ENCODE results near the gene EIF4A3.
"Not testable (repeated sequence)": the region's sequence is repeated elsewhere in the genome, so short reads cannot be mapped to it uniquely, and the experiment has no call there.

Gene EIF4A3

DNA sequence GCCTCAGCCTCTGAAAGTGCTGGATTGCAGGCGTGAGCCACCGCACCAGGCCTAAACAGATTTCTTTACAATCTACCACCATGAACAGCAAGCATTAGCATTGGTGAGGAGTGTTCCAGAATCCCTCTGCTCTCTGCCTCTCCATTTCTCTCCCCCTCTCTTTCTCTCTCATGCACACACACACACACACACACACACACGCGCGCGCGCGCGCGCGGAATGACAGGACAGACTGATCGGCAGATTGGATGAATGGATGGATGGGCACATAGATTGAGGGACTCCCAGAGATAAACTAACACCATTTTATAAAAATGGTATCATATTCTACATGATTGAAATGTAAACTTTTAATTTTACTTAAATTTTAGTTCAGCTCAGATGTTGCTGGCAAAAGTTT, 26.2 kb upstream of the EIF4A3 start:
- DNase-seq (ENCODE audit: low read depth), result no peak

DNA sequence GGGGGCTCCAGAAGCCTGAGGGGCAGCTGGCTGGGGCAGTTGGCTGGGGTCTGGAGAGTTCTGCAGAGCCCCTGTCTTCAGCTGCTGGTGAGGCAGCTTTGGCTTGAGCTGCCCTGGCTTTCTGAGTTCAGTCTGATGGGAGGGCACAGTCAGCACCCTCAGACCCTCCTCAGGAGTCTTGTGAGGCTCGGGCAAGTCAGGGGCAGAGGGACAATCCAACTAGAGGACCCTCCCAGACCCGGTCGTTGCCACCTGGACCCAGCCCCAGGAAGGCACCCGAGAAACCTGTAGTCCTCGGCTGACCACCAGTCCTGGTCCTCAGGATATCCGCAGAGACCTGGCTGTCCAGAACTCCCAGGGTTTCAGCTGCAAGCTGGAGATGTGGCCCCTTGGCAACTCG, 24.8 kb upstream of the EIF4A3 start:
- no peak for DNase-seq (ENCODE audit: low read depth)

DNA sequence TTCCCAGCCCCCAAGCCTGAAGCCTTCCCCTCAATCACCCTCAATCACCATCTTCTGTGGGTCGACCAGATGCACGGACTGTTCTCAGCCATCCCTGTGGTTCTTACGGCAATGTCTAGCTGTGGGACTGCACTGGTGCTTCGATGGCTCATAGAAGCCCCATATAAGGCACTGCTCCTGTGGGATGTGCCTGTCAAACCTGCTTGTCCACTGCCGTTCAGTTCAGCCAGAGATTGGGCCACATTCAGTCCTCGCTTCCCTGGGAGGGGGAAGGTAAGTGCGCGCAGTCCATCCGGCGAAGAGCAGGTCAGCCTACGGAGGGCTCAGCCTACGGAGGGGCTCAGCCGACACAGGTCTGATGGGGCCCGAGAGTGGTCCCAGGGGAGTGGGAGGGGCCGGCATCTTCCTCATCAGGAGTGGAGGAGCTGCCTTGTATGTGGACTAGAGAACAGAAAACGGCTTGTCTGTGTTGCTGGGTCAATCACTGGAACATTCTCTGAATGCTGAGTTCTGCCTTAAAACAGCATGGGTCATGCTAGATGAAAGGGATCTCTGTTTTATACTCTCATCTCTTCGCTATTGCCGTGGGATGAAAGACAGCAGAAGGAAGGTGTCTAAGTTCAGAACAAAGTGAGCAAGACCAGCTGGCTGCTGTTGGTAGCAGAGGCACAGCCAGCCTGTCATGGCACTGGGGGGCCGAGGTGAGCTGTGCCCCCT, 23.0 kb upstream of the EIF4A3 start, which contains the start of gene CARD14:
Gene CARD14 (plus strand): TSS at position 247 of the 717 bp plus-strand sequence. CDS start 11,409 bp downstream, outside the sequence.
- no peak for DNase-seq (ENCODE audit: low read depth)

DNA sequence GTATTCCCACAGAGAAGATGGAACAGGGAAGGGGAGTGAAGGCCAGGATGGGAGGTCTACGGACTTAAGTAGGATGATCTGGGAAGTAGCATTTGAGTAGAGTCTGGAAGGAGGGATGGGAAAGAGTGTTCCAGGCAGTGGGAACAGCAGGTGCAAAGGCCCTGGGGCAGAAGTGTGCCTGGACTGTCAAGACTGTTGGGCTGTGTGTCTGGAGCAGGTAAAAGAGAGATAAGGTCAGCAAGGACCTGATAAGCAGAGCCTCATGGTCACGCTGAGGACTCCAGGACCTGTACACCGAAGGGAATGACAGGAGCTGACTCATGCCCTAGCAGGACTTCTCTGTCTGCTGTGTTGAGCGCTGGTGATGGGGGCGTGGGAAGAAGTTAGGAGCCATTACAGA, 22.2 kb upstream of the EIF4A3 start:
- no peak for DNase-seq (ENCODE audit: low read depth)

DNA sequence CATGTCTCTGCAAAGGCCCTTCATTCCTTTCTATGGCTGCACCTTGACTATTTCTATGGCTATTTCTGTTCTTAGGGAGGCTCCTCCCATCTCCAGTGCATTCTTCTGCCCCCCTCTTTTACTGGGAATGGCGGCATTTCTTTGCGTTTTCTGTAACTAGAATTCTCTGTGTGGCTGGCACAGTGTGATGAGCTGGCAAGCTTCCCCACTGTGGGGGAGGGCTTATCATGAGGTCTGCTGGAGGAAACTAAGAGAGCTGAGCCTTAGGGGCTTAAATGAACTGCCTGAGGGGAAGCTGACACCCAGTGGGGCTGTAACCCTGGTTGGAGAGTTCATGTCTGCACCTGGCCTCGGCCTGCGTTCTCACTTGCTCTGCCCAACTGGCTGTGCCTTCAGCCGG, 21.4 kb upstream of the EIF4A3 start:
- no peak for DNase-seq (ENCODE audit: low read depth)

DNA sequence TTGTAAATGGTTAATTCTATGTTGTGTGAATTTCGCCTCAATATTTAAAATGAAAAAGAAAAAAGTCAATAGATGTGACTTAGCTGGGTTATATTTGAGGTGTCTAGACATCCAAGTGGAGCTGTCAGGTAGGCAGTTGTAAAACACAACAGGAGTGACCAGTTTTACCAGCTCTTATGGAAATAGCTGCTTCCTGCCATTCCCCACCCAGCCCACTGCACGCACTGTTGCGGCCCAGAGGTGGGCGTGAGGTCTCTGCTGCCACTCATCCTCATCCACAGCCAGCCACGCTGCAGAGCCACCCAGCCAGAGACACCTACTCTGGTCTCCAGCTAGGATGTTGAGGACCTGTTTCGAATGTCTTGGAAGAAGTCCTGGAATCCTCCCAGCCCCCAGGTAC, 19.5 kb upstream of the EIF4A3 start:
- no peak for DNase-seq (ENCODE audit: low read depth)

DNA sequence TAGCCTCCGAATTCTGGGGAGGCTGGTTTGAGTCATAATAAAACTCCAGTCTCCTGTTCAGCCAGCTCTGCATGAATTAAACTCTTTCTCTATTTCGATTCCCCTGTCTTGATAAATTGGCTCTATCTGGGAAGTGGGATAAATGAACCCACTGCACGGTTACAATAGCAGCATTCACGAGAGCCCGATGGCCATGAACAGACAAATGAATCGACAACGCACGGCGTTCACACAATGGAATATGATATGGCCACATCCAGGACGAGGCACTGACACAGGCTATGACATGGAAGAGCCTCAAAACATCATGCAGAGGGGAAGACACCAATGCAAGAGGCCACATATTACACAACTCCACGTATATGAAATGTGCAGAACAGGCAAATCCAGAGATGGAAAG, 17.3 kb upstream of the EIF4A3 start:
- no peak for DNase-seq (ENCODE audit: low read depth)

DNA sequence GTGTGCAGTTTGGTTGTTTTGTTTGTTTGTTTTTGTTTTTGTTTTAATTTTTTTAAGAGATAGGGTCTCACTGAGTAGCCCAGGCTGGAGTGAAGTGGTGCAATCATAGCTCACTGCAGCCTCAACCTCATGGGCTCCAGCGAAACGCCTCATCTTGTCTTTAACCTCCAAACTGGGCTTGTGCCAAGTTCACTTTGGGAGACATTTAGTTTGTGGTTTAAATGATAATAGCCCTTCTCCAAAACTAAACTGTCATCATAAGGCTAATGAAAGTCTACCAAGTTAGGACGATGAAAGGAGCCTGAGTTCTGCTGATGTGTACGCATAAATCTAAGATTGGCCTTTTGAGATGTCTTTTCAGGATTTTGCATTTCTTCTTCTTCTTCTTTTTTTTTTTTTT, 16.4 kb upstream of the EIF4A3 start:
- DNase-seq (ENCODE audit: low read depth), result no peak

DNA sequence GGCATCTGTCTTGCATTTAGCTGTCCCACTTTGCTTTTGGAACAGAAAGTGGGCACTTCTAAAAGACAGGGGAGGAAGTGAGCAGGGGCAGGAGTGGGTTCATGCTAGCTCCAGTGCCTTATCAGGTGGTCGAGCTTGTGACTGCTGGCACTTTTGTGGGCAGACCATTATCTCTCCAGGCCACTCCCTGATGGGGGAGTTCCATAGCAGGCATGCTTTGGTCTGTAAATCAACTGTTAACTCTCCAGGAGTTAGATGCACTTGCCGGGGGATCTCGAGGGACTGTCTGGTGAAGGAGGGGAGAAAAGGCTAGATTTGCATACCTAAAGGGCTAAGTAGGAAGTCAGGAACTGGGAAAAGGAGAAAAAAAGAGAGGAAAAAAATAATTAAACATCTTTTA, 13.6 kb upstream of the EIF4A3 start:
- DNase-seq (ENCODE audit: low read depth), result no peak

DNA sequence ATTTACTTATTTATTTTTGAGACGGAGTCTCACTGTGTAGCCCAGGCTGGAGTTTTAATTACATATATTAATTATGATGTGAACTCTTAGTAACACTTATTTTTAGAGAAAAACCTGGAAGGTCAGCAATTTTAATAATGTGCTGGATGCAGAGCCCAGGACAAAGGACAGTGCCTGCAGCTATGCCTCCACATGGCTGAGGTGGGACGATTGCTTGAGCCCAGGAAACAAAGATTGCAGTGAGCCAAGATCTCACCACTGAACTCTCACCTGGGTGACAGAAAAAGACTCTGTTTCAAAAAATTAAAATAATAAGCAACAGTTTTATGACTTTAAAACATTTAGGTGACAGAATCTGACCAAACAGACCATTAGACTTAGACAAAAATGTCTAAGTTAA, 11.9 kb upstream of the EIF4A3 start:
- DNase-seq (ENCODE audit: low read depth), result no peak

DNA sequence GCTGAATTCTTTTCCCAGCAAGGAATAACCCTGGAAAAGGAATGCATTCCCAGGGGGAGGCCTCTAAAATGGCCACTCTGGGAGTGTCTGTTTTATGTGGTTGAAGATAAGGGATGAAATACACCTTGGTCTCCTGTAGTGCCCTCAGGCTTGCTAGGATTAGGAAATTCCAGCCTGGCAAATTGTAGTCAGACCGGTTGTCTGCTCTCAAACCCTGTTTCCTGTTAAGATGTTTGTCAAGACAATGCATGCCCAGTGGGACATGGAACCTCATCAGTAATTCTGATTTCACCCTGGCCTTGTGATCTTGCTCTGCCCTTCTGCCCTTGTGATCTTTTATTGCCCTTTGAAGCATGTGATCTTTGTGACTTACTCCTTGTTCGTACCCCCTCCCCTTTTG, 8.7 kb upstream of the EIF4A3 start:
- not testable (repeated sequence) for DNase-seq (ENCODE audit: low read depth)

DNA sequence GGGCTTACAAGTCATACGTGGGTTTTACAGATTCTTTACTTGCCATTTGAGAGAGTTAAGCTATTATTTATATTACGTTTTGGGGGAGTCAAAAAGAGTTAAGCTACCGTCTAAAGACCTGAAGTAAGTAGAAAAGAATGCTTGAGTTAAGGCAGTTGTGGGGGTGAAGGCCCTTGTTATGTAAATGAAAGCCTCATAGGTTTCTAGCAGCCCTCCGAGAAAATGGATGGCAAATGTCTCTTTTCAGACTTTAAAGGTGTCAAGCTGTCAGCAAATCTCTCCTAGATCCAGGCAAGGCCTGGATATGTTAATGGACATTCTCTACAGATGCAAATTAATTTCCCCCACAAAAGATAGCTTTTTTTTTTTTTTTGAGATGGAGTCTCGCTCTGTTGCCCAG, 7.2 kb upstream of the EIF4A3 start:
- no peak for DNase-seq (ENCODE audit: low read depth)

DNA sequence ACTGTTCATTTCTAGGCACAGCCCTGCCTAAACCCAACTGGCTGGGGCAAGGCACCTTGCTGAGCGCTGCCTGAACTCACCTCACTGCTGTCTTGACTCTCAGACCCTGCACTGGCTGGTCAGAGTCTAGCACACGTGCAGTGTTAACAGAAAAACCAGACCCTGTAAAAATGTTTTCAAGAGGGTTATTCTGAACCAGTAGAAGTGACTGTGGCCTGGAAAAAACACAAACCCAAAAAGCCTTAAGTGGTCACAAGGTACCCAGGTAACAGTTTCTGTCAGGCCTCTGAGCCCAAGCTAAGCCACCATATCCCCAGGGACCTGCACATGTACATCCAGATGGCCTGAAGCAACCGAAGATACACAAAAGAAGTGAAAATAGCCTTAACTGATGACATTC, 6.1 kb upstream of the EIF4A3 start:
- DNase-seq (ENCODE audit: low read depth), result no peak

DNA sequence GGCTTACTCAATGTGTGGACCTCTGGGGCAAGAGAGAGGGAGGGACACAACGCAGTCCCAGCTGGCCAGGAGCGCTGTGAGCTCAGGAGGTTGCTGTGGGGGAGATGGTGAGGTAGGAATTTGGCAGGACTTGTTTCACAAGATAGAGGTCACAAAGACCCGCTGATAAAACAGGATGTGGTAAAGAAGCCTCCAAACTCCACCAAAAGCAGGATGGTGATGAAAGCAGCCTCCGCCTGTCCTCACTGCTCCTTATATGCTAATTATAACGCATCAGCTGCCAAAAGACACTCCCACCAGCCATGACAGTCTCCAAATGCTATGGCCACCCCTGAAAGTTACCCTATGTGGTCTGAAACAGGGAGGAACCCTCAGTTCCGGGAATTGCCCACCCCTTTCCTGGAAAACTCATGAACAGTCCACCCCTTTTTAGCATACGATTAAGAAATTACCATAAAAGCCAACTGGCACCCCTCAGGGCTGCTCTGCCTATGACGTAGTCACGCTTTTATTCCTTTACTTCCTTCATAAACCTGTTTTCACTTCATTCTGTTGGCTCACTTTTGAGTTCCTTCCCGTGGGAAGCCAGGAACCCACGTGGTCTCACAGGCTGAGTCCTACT, 5.3 kb upstream of the EIF4A3 start:
- no peak for DNase-seq (ENCODE audit: low read depth)

DNA sequence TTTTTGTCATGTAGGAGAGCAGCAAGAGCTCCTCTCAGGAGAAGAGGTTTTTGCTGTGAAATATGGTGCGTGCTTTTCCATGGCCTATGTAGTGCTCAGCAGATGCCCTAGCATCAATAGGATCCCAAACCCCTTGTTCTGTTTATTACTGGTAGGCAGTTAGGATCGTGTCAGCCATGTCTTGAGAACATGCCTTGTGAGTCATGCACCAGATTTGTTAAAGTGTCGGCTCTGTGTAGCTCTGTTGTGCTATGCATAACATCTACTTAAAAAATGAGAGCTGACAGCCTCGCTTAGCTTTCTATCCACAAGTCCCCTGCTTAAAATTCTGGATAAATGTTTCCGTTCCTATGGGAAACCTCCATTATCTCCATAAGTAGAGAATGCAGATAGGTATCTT, 4.4 kb upstream of the EIF4A3 start:
- no peak for DNase-seq (ENCODE audit: low read depth)

DNA sequence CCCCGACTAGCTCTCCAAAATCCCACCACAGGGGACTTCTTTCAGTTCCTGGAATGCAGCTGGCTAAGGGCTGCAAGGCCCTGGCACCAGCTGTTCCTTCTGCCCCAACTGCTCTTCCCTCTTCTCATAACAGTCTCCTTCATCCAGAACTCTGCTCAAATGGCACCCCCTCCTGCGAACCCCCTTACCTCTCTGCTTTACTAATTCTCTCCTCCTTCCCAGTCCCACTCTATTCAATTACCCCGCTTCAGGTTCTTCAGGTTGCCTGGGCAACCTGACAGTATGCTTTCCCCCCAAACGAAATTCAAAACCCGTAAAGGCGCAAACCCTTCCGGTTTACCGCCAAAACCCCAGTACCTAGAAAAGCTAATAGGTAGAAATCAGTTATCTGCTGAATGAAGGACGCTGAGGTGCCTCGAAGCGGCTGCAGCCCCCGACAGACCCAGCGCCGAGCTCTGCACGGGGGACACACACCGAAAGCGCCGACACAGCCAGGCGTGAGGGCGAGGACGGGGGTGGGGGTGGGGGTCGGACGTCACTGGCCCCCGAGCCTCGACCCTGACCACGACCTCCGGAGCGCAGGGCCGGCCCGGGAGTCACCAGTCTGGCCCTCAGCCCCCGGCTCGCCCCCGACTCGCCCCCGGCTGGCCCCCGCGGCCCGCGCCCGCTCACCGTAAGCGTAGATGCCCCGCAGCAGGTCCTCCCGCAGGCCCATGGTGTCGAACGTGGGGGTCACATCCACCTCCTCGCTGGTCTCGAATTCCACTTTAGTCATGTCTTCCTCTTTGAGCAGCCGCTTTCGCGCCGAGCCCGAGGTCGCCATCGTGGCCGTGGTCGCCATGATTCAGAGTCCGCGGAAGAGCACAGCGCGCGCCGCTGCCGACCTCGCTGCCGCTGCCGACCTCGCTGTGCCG, 550 bp downstream of the EIF4A3 start:
- no peak for DNase-seq (ENCODE audit: low read depth)

DNA sequence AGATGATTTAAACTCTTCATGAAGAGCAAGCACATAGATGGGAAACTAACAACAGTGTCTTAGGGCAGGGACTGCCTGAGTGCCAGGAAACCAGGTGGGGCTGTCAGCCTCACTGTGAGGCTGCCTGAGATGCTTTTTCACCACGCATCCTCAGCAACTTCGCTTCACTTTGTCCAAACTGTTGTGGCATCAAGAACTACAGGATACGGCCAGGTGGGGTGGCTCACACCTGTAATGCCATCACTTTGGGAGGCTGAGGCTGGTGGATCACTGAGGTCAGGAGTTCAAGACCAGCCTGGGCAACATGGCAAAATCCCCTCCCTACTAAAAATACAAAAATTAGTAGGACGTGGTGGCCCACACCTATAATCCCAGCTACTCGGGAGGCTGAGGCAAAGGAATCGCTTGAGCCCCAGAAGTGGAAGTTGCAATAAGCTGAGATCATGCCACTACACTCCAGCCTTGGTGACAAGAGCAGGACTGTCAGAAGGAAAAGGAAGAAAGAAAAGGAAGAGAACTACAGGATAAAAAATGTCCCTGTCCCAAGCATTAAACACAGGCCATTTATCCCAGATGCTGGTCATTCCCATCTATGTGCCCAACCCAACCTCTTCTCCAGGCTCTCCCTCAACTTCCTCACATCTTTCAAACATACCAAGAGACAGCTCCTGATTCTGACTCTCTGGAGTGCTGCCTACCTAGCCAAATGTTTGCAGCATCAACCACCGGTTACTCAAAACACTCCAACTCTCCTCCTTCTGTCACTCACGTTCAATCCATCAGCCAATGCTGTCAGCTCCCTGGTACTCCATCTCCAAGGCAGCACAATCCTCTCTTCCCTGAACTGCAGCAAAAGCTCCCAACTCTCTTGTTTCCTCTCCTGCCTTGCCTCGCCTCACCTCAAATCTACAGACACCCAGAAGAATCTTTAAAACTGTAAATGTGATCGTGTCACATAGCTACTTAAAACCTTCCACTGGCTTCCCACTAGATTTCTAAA, 1.6 kb downstream of the EIF4A3 start:
- DNase-seq (ENCODE audit: low read depth), result no peak

DNA sequence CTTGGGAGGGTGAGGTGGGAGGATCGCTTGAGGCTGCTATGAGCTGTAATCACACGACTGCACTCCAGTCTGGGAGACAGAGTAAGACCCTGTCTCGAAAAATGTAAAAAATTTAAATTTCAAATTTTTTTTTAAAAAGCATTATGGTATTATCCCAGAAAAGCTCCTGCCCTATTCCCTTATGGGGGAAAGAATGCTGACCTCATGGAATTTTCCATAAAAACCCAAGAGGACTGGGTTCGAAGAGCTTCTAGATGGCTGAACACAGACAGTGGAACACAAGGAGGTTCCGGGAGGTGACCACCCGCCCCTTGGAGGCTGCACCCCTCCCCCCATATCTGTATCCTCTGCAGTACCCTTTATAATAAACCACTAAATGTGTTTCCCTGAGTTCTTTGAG, 4.0 kb downstream of the EIF4A3 start:
- no peak for DNase-seq (ENCODE audit: low read depth)

DNA sequence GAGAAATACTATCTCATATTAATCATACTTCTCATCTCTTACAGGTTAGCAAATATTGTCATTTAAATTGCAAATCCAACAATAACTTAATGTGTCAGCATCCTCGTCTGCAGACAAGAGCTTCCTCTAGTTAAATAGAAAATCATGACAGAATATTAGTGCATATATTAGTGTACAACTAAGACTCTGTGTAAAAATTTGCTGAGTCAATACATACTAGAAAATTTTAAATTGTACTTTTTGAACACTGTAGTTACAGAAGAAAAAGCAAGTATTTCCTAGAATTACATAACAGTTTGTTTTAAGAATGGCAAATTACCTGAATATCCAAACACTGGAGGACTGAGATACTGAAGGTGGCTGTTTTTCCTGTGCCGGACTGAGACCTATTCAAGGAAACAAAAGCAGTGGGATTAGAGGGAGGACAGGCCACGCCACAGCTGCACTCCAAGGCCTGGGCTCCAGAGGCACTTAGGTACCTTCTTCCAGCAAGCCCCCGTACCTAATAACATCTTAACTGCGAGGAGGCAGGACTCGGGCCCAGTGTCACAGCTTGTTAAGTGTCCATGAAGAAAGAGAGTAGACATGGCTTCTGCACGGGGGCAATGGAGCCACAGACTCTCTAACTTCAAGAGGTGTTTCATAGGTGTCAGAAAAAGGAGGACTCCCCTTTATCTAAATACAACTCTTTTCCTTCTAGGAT, 5.3 kb downstream of the EIF4A3 start:
- no peak for DNase-seq (ENCODE audit: low read depth)

DNA sequence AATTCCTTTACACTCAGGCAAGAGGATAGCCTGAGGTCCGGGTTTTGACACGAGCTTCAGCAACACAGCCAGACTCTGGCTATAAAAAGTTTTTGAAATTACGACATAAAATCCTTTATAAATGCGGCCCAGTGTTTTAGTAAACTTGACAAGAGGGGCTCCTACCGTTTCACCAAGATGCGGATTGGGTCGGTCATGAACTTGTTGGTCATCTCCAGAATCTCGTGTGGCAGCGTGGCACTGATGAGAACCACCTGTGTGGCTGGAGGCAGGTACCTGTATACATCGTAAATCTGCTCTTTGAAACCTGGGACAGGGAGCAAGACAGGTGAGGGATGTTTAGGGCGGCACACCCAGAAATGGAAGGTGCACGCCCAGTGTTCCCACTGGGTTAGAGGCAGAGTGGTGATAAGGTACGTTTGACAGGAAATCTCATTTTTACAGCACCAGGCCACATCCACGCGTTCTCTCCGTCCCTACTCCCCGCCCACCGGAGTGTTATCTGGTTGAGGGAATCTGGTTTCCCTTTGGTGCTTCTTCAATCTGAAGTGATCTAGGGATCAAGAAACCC, 8.0 kb downstream of the EIF4A3 start:
- no peak for DNase-seq (ENCODE audit: low read depth)

DNA sequence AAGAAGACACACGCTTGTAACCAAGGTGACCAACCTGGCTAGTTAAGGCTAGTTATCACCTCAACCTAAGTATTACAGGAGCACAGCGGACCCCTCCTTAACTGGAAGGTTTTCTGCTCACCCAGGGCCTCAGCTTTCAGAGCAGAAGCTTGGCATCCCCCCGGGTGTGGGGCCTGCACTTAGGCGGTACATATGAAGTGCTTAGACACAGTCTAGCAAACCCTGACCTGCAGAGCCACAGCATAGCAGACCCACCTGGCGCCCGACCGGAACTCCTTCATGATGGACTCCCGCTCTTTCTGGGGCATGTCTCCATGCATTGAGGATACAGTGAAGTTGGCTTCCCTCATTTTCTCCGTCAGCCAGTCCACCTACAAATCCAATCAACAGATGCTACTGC, 9.8 kb downstream of the EIF4A3 start:
- DNase-seq (ENCODE audit: low read depth), result no peak

All from activated T-helper 1 cell treated with Interleukin-2 at 50 U/mL for 16 hours (primary cell).